ENCODE results near the gene SMCO3. TPM values are rescaled to one million over a fixed set of nuclear protein-coding genes. Genes with fewer than 3 reads are reported as not detected.

Gene SMCO3
- total and polyA plus RNA-seq, 10 of the 15 experiments (the other 5 are each of a cell fraction or from before 2014, with no cell fraction given): 0.05 to 0.35 (median 0.10) TPM; not detected in 6

GRCh38 chr12:14774074-14774905, 39.7 kb downstream of the SMCO3 start (continued):
- peak; percentile 99 for TF ChIP-seq PKNOX1 (IDR thresholded peaks at IDR 0.05)
- TF ChIP-seq E4F1 (IDR thresholded peaks at IDR 0.05; ENCODE audit: borderline replicate concordance, partially characterized antibody): peak; percentile 89
- peak; percentile 100 for TF ChIP-seq SP1 (IDR thresholded peaks at IDR 0.05; ENCODE audit: low read depth, low read length)
- TF ChIP-seq PAX8 (IDR thresholded peaks at IDR 0.05): no peak
- no peak; the same call in 1 of the 2 replicates for TF ChIP-seq ZBTB40 (IDR thresholded peaks at IDR 0.05; ENCODE audit: borderline replicate concordance)
- no peak for TF ChIP-seq HDAC6 (IDR thresholded peaks at IDR 0.05; ENCODE audit: unreplicated experiment)
- TF ChIP-seq E2F4 (IDR thresholded peaks at IDR 0.05; ENCODE audit: low read depth, low read length): no peak
- no peak for TF ChIP-seq SUZ12 (IDR thresholded peaks at IDR 0.05; ENCODE audit: unreplicated experiment)
- no peak for TF ChIP-seq SREBF1 (IDR thresholded peaks at IDR 0.05; ENCODE audit: low read length)
- TF ChIP-seq MAX (IDR thresholded peaks at IDR 0.05; ENCODE audit: low read depth, low read length): no peak
- 0 out of 2 replicates have a peak, but pooled peaks have one; percentile 59 for TF ChIP-seq NFXL1 (IDR thresholded peaks at IDR 0.05; ENCODE audit: borderline replicate concordance)
- TF ChIP-seq CHD1 (IDR thresholded peaks at IDR 0.05; ENCODE audit: low read depth, low read length): no peak
- 0 out of 2 replicates have a peak, but pooled peaks have one; percentile 41 for TF ChIP-seq ZNF687 (IDR thresholded peaks at IDR 0.05)
- peak; percentile 77 for TF ChIP-seq RUNX3 (IDR thresholded peaks at IDR 0.05; ENCODE audit: low read length)
- no peak for TF ChIP-seq MEF2B (IDR thresholded peaks at IDR 0.05; ENCODE audit: partially characterized antibody, poor library complexity, severe bottlenecking)
